ENCODE results near the gene PRKG1.

The PRKG1 gene

DNA sequence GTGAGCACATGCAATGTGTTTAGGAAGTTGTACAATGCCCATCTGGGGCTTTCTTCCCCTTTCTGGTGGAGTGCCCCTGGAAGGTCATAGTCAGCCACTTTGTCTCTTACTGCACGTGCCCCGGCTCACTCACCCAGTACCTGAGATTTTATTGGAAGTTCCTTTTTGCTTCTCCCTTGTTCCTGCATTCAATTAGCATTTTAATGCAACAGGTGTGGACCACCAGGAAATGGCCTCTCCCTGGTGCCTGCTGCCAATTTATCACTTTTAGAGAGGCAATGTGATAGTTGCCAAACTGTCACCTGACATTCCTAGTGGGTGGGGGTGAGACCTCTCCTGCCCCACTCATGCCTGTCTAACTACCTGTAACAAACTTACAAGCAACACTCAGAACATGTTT, 946.4 kb downstream of the PRKG1 start:
- no peak overlapping the region for H3K27ac ChIP-seq (ENCODE audit: low read length)
- no peaks in the 10 kb centered on the region for H3K4me1 ChIP-seq (ENCODE audit: insufficient read depth, low read length)
- no peak overlapping the region for H3K4me3 ChIP-seq (ENCODE audit: low read depth in 1 of 2, low read length in 2 of 2)
- no peak overlapping the region for H2AFZ ChIP-seq (ENCODE audit: low read depth, low read length)
- no peaks in the 10 kb centered on the region for H3K36me3 ChIP-seq (ENCODE audit: insufficient read depth, low read length)
- no peaks in the 10 kb centered on the region for H3K79me2 ChIP-seq (ENCODE audit: insufficient read depth, low read length)
- H3K4me2 ChIP-seq (ENCODE audit: insufficient read depth, low read length), result no peak overlapping the region
- H3K9ac ChIP-seq (ENCODE audit: low read depth, low read length), result no peak overlapping the region
- no peaks in the 10 kb centered on the region for H3K9me3 ChIP-seq (ENCODE audit: insufficient read depth, low read length, severe bottlenecking)
- ATAC-seq (ENCODE audit: insufficient read depth, low read depth) (no peak), DNase-seq (no peak)
- H4K20me1 ChIP-seq (ENCODE audit: insufficient read depth, low read length), result no peaks in the 10 kb centered on the region
- TF ChIP-seq, protein P1, sequence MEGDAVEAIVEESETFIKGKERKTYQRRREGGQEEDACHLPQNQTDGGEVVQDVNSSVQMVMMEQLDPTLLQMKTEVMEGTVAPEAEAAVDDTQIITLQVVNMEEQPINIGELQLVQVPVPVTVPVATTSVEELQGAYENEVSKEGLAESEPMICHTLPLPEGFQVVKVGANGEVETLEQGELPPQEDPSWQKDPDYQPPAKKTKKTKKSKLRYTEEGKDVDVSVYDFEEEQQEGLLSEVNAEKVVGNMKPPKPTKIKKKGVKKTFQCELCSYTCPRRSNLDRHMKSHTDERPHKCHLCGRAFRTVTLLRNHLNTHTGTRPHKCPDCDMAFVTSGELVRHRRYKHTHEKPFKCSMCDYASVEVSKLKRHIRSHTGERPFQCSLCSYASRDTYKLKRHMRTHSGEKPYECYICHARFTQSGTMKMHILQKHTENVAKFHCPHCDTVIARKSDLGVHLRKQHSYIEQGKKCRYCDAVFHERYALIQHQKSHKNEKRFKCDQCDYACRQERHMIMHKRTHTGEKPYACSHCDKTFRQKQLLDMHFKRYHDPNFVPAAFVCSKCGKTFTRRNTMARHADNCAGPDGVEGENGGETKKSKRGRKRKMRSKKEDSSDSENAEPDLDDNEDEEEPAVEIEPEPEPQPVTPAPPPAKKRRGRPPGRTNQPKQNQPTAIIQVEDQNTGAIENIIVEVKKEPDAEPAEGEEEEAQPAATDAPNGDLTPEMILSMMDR (IDR thresholded peaks at IDR 0.05; ENCODE audit: borderline replicate concordance, extremely low read depth, low read length, poor library complexity, severe bottlenecking), result no peak
- TF ChIP-seq EZH2 (IDR thresholded peaks at IDR 0.05; ENCODE audit: borderline replicate concordance, low read depth, low read length, severe bottlenecking), result no peak
- no peaks in the 10 kb centered on the region for H3K27me3 ChIP-seq (ENCODE audit: insufficient read depth, low read length, poor library complexity)

DNA sequence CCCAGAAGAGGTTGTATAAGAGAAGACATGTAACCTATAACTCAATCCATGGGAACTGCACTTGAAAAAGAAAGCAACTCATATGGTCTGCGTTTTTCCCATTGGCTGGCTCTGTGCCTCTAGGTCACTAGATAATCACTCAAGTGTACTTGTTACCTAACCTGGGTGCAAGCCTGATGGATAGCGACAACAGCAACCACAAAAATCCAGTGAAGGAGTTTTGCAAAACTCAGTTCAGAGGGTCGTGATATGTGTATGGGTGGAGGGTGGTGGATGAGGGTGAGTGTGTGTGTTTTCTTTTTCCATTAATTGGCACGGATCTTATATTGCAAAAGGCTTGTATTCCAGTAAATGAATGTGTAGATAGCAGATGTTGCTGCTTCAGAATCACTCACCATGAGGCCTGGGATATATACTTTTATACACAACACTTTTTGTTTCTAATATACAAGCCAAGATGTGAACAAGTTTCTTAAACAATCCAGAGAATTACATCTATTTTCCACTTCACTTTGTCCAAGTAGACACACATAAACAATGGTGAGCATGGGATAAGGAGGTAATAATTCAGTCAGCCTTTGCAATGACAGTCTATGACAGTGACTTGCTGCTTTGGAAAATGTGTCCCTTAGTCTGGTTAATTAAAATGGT, 952.9 kb downstream of the PRKG1 start:
- Histone ChIP-seq H3K36me3 (ENCODE audit: insufficient read depth, low read length) (no peaks in the 10 kb centered on the region), H3K9ac (ENCODE audit: low read depth, low read length) (no peak overlapping the region), H3K27me3 (ENCODE audit: insufficient read depth, low read length, poor library complexity) (no peaks in the 10 kb centered on the region), H4K20me1 (ENCODE audit: insufficient read depth, low read length) (no peaks in the 10 kb centered on the region), H2AFZ (ENCODE audit: low read depth, low read length) (no peak overlapping the region), H3K27ac (ENCODE audit: low read length) (no peak overlapping the region), H3K9me3 (ENCODE audit: insufficient read depth, low read length, severe bottlenecking) (no peaks in the 10 kb centered on the region), H3K4me1 (ENCODE audit: insufficient read depth, low read length) (no peaks in the 10 kb centered on the region), H3K4me2 (ENCODE audit: insufficient read depth, low read length) (no peak overlapping the region), H3K79me2 (ENCODE audit: insufficient read depth, low read length) (no peaks in the 10 kb centered on the region), H3K4me3 (ENCODE audit: low read depth in 1 of 2, low read length in 2 of 2) (no peak overlapping the region)
- no peak for DNase-seq
- ATAC-seq (ENCODE audit: insufficient read depth, low read depth), result no peak
- no peak for TF ChIP-seq EZH2 (IDR thresholded peaks at IDR 0.05; ENCODE audit: borderline replicate concordance, low read depth, low read length, severe bottlenecking)
- TF ChIP-seq, protein P1 (IDR thresholded peaks at IDR 0.05; ENCODE audit: borderline replicate concordance, extremely low read depth, low read length, poor library complexity, severe bottlenecking), result no peak

DNA sequence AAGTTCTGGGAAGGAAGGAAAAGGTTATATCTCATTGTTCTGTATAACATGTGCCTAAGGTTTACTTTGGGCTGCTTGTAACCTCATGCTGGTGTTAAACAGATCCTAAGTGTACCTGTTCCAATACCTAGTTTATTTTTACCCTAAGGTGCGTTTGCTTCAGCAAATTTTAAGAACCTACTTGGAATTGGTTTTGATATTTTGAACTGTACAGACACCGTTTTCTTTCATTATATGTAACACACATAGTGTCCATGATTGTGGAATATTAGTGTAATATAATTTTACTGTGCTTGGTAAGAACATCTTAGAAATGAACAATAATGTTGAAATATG, 954.2 kb downstream of the PRKG1 start:
- H3K36me3 ChIP-seq (ENCODE audit: insufficient read depth, low read length), result no peaks in the 10 kb centered on the region
- H4K20me1 ChIP-seq (ENCODE audit: insufficient read depth, low read length), result no peaks in the 10 kb centered on the region
- H2AFZ ChIP-seq (ENCODE audit: low read depth, low read length), result no peak overlapping the region
- H3K9ac ChIP-seq (ENCODE audit: low read depth, low read length), result no peak overlapping the region
- H3K4me3 ChIP-seq (ENCODE audit: low read depth in 1 of 2, low read length in 2 of 2), result no peak overlapping the region
- H3K4me2 ChIP-seq (ENCODE audit: insufficient read depth, low read length), result no peak overlapping the region
- TF ChIP-seq, protein P1 (IDR thresholded peaks at IDR 0.05; ENCODE audit: borderline replicate concordance, extremely low read depth, low read length, poor library complexity, severe bottlenecking), result no peak
- TF ChIP-seq EZH2 (IDR thresholded peaks at IDR 0.05; ENCODE audit: borderline replicate concordance, low read depth, low read length, severe bottlenecking), result no peak
- no peaks in the 10 kb centered on the region for H3K4me1 ChIP-seq (ENCODE audit: insufficient read depth, low read length)
- ATAC-seq (ENCODE audit: insufficient read depth, low read depth), result no peak
- H3K27ac ChIP-seq (ENCODE audit: low read length), result no peak overlapping the region
- H3K27me3 ChIP-seq (ENCODE audit: insufficient read depth, low read length, poor library complexity), result no peaks in the 10 kb centered on the region
- H3K79me2 ChIP-seq (ENCODE audit: insufficient read depth, low read length), result no peaks in the 10 kb centered on the region
- no peak for DNase-seq
- H3K9me3 ChIP-seq (ENCODE audit: insufficient read depth, low read length, severe bottlenecking), result no peaks in the 10 kb centered on the region

DNA sequence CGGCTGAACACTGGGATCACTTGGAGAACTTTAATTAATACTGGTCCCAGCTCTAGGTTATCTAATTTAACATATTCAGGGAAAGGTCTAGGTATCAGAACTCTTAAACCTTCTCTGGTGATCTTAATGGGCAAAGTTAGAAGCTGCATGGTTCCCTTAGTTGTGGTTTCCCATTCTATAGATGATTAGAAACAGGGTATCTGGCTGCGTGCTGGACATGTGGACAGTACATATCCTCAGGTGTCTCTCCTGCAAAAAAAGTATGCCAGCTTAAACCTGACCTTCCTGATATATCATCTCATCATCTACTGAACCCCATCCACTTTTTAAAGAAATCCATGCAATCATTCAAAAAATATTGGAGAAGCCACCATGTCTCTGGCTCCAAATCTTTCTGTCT, 955.3 kb downstream of the PRKG1 start:
- Histone ChIP-seq H3K79me2 (ENCODE audit: insufficient read depth, low read length) (no peaks in the 10 kb centered on the region), H3K36me3 (ENCODE audit: insufficient read depth, low read length) (no peaks in the 10 kb centered on the region), H3K9ac (ENCODE audit: low read depth, low read length) (no peak overlapping the region), H2AFZ (ENCODE audit: low read depth, low read length) (no peak overlapping the region), H3K27me3 (ENCODE audit: insufficient read depth, low read length, poor library complexity) (no peaks in the 10 kb centered on the region), H4K20me1 (ENCODE audit: insufficient read depth, low read length) (no peaks in the 10 kb centered on the region), H3K9me3 (ENCODE audit: insufficient read depth, low read length, severe bottlenecking) (no peaks in the 10 kb centered on the region), H3K4me3 (ENCODE audit: low read depth in 1 of 2, low read length in 2 of 2) (no peak overlapping the region), H3K4me1 (ENCODE audit: insufficient read depth, low read length) (no peaks in the 10 kb centered on the region), H3K4me2 (ENCODE audit: insufficient read depth, low read length) (no peak overlapping the region), H3K27ac (ENCODE audit: low read length) (no peak overlapping the region)
- ATAC-seq (ENCODE audit: insufficient read depth, low read depth) (no peak), DNase-seq (no peak)
- TF ChIP-seq, protein P1 (IDR thresholded peaks at IDR 0.05; ENCODE audit: borderline replicate concordance, extremely low read depth, low read length, poor library complexity, severe bottlenecking), result no peak
